ENCODE data around the gene PCYT1B.
"Not testable (repeated sequence)": the region's sequence is repeated elsewhere in the genome, so short reads cannot be mapped to it uniquely, and the experiment has no call there.

Gene PCYT1B

GRCh38 chrX:24643116-24643515 is 4.0 kb downstream of the PCYT1B start:
- no peak for DNase-seq

- no peak for DNase-seq
These were observed 17.4 kb downstream of the PCYT1B start for GRCh38 chrX:24629701-24630100.

GRCh38 chrX:24619647-24620046 is 27.5 kb downstream of the PCYT1B start:
- DNase-seq, result no peak

GRCh38 chrX:24610516-24610915 is 36.6 kb downstream of the PCYT1B start:
- no peak for DNase-seq

GRCh38 chrX:24607616-24608015 is 39.5 kb downstream of the PCYT1B start:
- DNase-seq, result no peak

- DNase-seq, result not testable (repeated sequence)
These were observed 41.2 kb downstream of the PCYT1B start for GRCh38 chrX:24605941-24606340.

- DNase-seq, result no peak
These were observed 44.0 kb downstream of the PCYT1B start for GRCh38 chrX:24603191-24603590.

GRCh38 chrX:24601858-24602257 is 45.3 kb downstream of the PCYT1B start:
- no peak for DNase-seq

GRCh38 chrX:24594501-24594900 is 52.6 kb downstream of the PCYT1B start:
- DNase-seq, result no peak

- DNase-seq, result no peak
These were observed 57.0 kb downstream of the PCYT1B start for GRCh38 chrX:24590111-24590510.

GRCh38 chrX:24577091-24577490 is 70.1 kb downstream of the PCYT1B start:
- no peak for DNase-seq

- DNase-seq, result no peak
These were observed 71.7 kb downstream of the PCYT1B start for GRCh38 chrX:24575496-24575895.

- DNase-seq, result no peak
These were observed 72.4 kb downstream of the PCYT1B start for GRCh38 chrX:24574743-24575142.

- DNase-seq, result no peak
These were observed 80.0 kb downstream of the PCYT1B start for GRCh38 chrX:24567169-24567568.

GRCh38 chrX:24566240-24566639 is 80.9 kb downstream of the PCYT1B start:
- DNase-seq, result no peak

- DNase-seq, result no peak
These were observed 83.7 kb downstream of the PCYT1B start for GRCh38 chrX:24563291-24564010.

GRCh38 chrX:24561121-24561520 is 86.0 kb downstream of the PCYT1B start:
- no peak for DNase-seq

- DNase-seq, result no peak
These were observed 94.1 kb downstream of the PCYT1B start for GRCh38 chrX:24553011-24553410.

GRCh38 chrX:24550166-24550565 is 97.0 kb downstream of the PCYT1B start:
- DNase-seq, result no peak

- DNase-seq, result no peak
These were observed 99.2 kb downstream of the PCYT1B start for GRCh38 chrX:24547961-24548360.

- no peak for DNase-seq
These were observed 104.4 kb downstream of the PCYT1B start for GRCh38 chrX:24542756-24543155.

GRCh38 chrX:24536551-24536950 is 110.6 kb downstream of the PCYT1B start:
- DNase-seq, result no peak

- DNase-seq, result no peak
These were observed 118.5 kb downstream of the PCYT1B start for GRCh38 chrX:24528605-24529004.

GRCh38 chrX:24526616-24527015 is 120.5 kb downstream of the PCYT1B start:
- no peak for DNase-seq

- DNase-seq, result no peak
These were observed 121.7 kb downstream of the PCYT1B start for GRCh38 chrX:24525455-24525854.
